ENCODE data around the gene SSX2IP. TPM values are rescaled to one million over a fixed set of nuclear protein-coding genes. Genes with fewer than 3 reads are reported as not detected.

Gene SSX2IP
- total RNA-seq, 2 donors from 2014 or later: 16.6 to 21.8 TPM

DNA sequence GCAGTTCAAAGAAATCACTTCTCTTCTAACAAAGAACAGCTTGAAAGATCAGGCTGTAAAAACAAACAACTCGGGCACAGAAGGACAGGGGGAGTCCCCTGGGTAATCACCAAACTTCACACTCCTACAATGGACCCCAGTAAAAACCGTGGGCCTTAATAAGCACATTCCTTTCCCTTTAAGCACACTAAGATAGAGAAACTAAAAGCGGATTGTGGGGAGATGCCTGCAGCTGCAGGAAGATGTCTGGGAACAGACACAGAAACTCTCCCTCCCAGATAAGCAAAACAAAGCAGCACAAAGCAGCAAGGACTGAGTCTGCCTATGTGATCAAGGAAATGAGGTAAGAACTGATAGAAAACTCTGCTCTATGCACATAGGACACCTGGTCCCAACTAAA is 78.5 kb downstream of the SSX2IP start:
- H3K9ac ChIP-seq (ENCODE audit: extremely low read depth, low read length, poor library complexity, severe bottlenecking): peak overlapping the region; percentile 26
- peaks cover 2% of the 10 kb centered on the region for H3K27me3 Mint-ChIP-seq (ENCODE audit: insufficient read depth)
- peaks cover 16% of the 10 kb centered on the region for H3K36me3 Mint-ChIP-seq (ENCODE audit: low read depth)
- DNase-seq: no peak
- H3K4me3 ChIP-seq (ENCODE audit: low read length): peak overlapping the region; percentile 72
- no peak overlapping the region for H3K27ac Mint-ChIP-seq
- H3K4me1 ChIP-seq (ENCODE audit: control insufficient read depth, insufficient read depth, low read length): no peaks in the 10 kb centered on the region
- peaks cover 85% of the 10 kb centered on the region for H3K9me3 ChIP-seq (ENCODE audit: control insufficient read depth, low read length)
- TF ChIP-seq, protein P1, sequence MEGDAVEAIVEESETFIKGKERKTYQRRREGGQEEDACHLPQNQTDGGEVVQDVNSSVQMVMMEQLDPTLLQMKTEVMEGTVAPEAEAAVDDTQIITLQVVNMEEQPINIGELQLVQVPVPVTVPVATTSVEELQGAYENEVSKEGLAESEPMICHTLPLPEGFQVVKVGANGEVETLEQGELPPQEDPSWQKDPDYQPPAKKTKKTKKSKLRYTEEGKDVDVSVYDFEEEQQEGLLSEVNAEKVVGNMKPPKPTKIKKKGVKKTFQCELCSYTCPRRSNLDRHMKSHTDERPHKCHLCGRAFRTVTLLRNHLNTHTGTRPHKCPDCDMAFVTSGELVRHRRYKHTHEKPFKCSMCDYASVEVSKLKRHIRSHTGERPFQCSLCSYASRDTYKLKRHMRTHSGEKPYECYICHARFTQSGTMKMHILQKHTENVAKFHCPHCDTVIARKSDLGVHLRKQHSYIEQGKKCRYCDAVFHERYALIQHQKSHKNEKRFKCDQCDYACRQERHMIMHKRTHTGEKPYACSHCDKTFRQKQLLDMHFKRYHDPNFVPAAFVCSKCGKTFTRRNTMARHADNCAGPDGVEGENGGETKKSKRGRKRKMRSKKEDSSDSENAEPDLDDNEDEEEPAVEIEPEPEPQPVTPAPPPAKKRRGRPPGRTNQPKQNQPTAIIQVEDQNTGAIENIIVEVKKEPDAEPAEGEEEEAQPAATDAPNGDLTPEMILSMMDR (conservative IDR thresholded peaks at IDR 0.05): no peak
- H3K4me3 Mint-ChIP-seq: no peak overlapping the region
- H3K36me3 ChIP-seq (ENCODE audit: control insufficient read depth, insufficient read depth, low read length): no peaks in the 10 kb centered on the region
- no peaks in the 10 kb centered on the region for H3K27me3 ChIP-seq (ENCODE audit: control insufficient read depth, insufficient read depth, low read length, poor library complexity, severe bottlenecking)
- H3K27ac ChIP-seq (ENCODE audit: low read depth, low read length): peak overlapping the region; percentile 16
- no peaks in the 10 kb centered on the region for H3K4me1 Mint-ChIP-seq
- 40 to 46% methylated on average over 1 to 3 of the region's 3 CpGs for WGBS, 2 experiments (ENCODE audit: insufficient coverage in 1 of 2, insufficient read length in 1 of 2)
- H3K9me3 Mint-ChIP-seq: peaks cover 75% of the 10 kb centered on the region

DNA sequence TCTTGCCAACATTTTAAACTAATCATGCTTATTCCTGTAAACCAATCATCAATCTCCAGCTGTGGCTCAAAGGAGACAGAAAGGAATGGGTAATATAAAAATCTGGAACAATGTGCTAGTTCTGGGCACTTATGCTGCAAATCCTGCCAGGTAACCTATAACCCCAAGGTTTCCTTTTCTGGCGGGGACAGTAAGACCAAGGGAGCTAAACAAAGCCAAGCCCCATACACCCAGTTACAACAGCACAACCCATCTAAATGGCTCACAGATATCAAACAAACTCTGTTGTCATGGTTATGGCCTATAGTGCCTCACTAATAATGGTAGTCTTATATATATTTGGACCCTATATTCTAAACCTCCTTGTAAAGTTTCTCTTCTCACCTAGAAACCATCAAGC is 79.2 kb downstream of the SSX2IP start:
- TF ChIP-seq, protein P1 (conservative IDR thresholded peaks at IDR 0.05): no peak
- Histone ChIP-seq H3K27ac (ENCODE audit: low read depth, low read length) (no peak overlapping the region), H3K27me3 (ENCODE audit: control insufficient read depth, insufficient read depth, low read length, poor library complexity, severe bottlenecking) (no peaks in the 10 kb centered on the region), H3K9me3 (ENCODE audit: control insufficient read depth, low read length) (peaks cover 92% of the 10 kb centered on the region), H3K4me3 (ENCODE audit: low read length) (peak overlapping the region; percentile 72), H3K36me3 (ENCODE audit: control insufficient read depth, insufficient read depth, low read length) (no peaks in the 10 kb centered on the region), H3K4me1 (ENCODE audit: control insufficient read depth, insufficient read depth, low read length) (no peaks in the 10 kb centered on the region), H3K9ac (ENCODE audit: extremely low read depth, low read length, poor library complexity, severe bottlenecking) (no peak overlapping the region)
- 55% methylated on average over 1 of the region's 1 CpG; no CpG with 5 or more reads in 1 of the 2 experiments for WGBS, 2 experiments (ENCODE audit: insufficient coverage in 1 of 2, insufficient read length in 1 of 2)
- Mint-ChIP-seq H3K4me1 (no peaks in the 10 kb centered on the region), H3K4me3 (no peak overlapping the region), H3K27ac (no peak overlapping the region), H3K36me3 (ENCODE audit: low read depth) (peaks cover 19% of the 10 kb centered on the region), H3K9me3 (peaks cover 82% of the 10 kb centered on the region), H3K27me3 (ENCODE audit: insufficient read depth) (peaks cover 2% of the 10 kb centered on the region)
- DNase-seq: no peak

DNA sequence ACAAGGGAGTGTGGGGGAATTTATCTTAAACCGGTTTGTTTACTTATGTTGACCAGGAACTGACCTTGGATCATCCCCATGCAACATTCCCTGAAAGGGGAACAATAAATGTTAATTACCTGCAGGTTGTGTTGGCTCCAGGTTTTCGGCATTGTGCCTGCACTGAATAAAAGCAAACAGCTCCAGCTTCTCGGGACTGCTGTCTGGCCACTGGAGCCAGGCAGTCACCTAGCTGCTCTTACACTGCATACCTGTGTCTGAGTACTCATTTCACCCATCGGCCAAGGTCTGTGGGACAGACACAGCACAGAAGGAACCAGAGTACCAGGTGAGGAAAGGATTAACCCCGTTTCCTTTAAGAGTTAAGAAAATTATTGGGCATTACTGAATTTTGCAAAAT is 83.3 kb downstream of the SSX2IP start:
- Mint-ChIP-seq H3K9me3 (peaks cover 85% of the 10 kb centered on the region), H3K36me3 (ENCODE audit: low read depth) (peaks cover 16% of the 10 kb centered on the region), H3K27ac (no peak overlapping the region), H3K4me1 (peaks cover 9% of the 10 kb centered on the region), H3K27me3 (ENCODE audit: insufficient read depth) (peaks cover 2% of the 10 kb centered on the region), H3K4me3 (no peak overlapping the region)
- H3K9ac ChIP-seq (ENCODE audit: extremely low read depth, low read length, poor library complexity, severe bottlenecking): no peak overlapping the region
- TF ChIP-seq, protein P1 (conservative IDR thresholded peaks at IDR 0.05): no peak
- H3K36me3 ChIP-seq (ENCODE audit: control insufficient read depth, insufficient read depth, low read length): no peaks in the 10 kb centered on the region
- H3K4me3 ChIP-seq (ENCODE audit: low read length): peak overlapping the region; percentile 72
- H3K9me3 ChIP-seq (ENCODE audit: control insufficient read depth, low read length): peaks cover 90% of the 10 kb centered on the region
- no peaks in the 10 kb centered on the region for H3K27me3 ChIP-seq (ENCODE audit: control insufficient read depth, insufficient read depth, low read length, poor library complexity, severe bottlenecking)
- DNase-seq: no peak
- H3K4me1 ChIP-seq (ENCODE audit: control insufficient read depth, insufficient read depth, low read length): no peaks in the 10 kb centered on the region
- H3K27ac ChIP-seq (ENCODE audit: low read depth, low read length): no peak overlapping the region
- 68 to 79% methylated on average over 3 to 5 of the region's 5 CpGs for WGBS, 2 experiments (ENCODE audit: insufficient coverage in 1 of 2, insufficient read length in 1 of 2)
